ENCODE results near the gene FAM131C. TPM values are rescaled to one million over a fixed set of nuclear protein-coding genes. Genes with fewer than 3 reads are reported as not detected.
"Not testable (repeated sequence)": the region's sequence is repeated elsewhere in the genome, so short reads cannot be mapped to it uniquely, and the experiment has no call there.

The FAM131C gene
- total and polyA plus RNA-seq, 5 donors = 2.6 to 11.5 (median 4.5) TPM

- Histone ChIP-seq H3K4me1 (ENCODE audit: control insufficient read depth, insufficient read depth, low read length) (peaks cover 10% of the 10 kb centered on the region), H3K9me3 (ENCODE audit: control insufficient read depth, low read length) (no peaks in the 10 kb centered on the region), H3K27me3 (ENCODE audit: control insufficient read depth, insufficient read depth) (no peaks in the 10 kb centered on the region), H3K4me3 (ENCODE audit: low read length) (no peak overlapping the region), H3K27ac (ENCODE audit: low read length) (no peak overlapping the region)
- DNase-seq (no peak), ATAC-seq (no peak)
- WGBS = 59% methylated on average over 6 of the region's 6 CpGs
- intact Hi-C loops (cut with DNase I) = no loop called here
Measured at GRCh38 chr1:16067127-16067768, 6.2 kb downstream of the FAM131C start.

GRCh38 chr1:16066245-16066644 lies 7.2 kb downstream of the FAM131C start:
- no peak overlapping the region for H3K27ac ChIP-seq (ENCODE audit: low read length)
- H3K4me3 ChIP-seq (ENCODE audit: low read length) = no peak overlapping the region
- intact Hi-C loops (cut with DNase I) = no loop called here
- ATAC-seq (no peak), DNase-seq (no peak)
- 89% methylated on average over 4 of the region's 4 CpGs for WGBS
- H3K4me1 ChIP-seq (ENCODE audit: control insufficient read depth, insufficient read depth, low read length) = peaks cover 10% of the 10 kb centered on the region
- H3K27me3 ChIP-seq (ENCODE audit: control insufficient read depth, insufficient read depth) = no peaks in the 10 kb centered on the region
- H3K9me3 ChIP-seq (ENCODE audit: control insufficient read depth, low read length) = no peaks in the 10 kb centered on the region

- Histone ChIP-seq H3K4me3 (ENCODE audit: low read length) (no peak overlapping the region), H3K4me1 (ENCODE audit: control insufficient read depth, insufficient read depth, low read length) (peaks cover 10% of the 10 kb centered on the region), H3K27me3 (ENCODE audit: control insufficient read depth, insufficient read depth) (no peaks in the 10 kb centered on the region), H3K9me3 (ENCODE audit: control insufficient read depth, low read length) (no peaks in the 10 kb centered on the region), H3K27ac (ENCODE audit: low read length) (no peak overlapping the region)
- no peak for DNase-seq
- intact Hi-C loops (cut with DNase I) = no loop called here
- WGBS = 77% methylated on average over 8 of the region's 8 CpGs
- no peak for ATAC-seq
Measured at GRCh38 chr1:16065269-16065576, 8.2 kb downstream of the FAM131C start.

DNA sequence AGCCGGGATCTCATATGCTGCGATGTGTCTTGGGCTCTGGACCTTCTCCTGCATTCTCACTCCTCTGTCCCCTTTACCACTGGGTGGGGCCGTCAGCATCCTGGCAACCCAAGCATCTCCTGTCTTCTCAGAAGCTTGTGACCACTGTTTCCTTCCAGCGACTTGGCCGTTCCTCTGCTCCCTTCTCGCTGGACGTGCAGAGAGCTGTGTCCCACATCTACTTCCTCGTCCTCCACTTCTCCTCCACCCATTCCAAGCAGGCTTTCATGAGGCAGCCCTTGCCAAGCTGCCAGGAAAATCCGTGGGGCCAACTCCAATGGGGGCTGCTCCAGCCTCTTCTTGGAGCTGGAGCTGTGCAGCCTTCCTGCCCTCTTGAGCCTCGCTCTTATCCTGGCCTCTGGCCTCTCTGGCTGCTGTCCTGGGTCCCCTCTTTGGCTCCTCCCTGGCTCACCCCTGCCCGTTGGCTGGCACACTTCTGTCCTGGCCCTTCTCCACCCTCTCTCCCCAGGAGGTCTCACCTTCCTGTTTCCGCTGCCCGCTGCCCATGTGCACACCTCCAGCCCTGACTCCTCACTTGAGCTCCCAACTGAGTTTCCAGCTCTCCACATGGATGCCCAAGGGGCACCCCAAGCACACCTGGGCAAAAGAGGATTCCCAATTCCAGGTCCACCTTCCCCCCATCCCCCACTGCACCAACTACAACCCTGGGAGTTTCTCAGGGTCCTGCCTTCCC lies 8.7 kb downstream of the FAM131C start:
- ATAC-seq (no peak), DNase-seq (no peak)
- Histone ChIP-seq H3K9me3 (ENCODE audit: control insufficient read depth, low read length) (no peaks in the 10 kb centered on the region), H3K27ac (ENCODE audit: low read length) (no peak overlapping the region), H3K27me3 (ENCODE audit: control insufficient read depth, insufficient read depth) (no peaks in the 10 kb centered on the region), H3K4me1 (ENCODE audit: control insufficient read depth, insufficient read depth, low read length) (peaks cover 10% of the 10 kb centered on the region), H3K4me3 (ENCODE audit: low read length) (no peak overlapping the region)
- intact Hi-C loops (cut with DNase I) = no loop called here
- WGBS = 30% methylated on average over 13 of the region's 13 CpGs

GRCh38 chr1:16063921-16064320 lies 9.5 kb downstream of the FAM131C start:
- Histone ChIP-seq H3K4me3 (ENCODE audit: low read length) (no peak overlapping the region), H3K27me3 (ENCODE audit: control insufficient read depth, insufficient read depth) (no peaks in the 10 kb centered on the region), H3K9me3 (ENCODE audit: control insufficient read depth, low read length) (no peaks in the 10 kb centered on the region), H3K4me1 (ENCODE audit: control insufficient read depth, insufficient read depth, low read length) (peaks cover 10% of the 10 kb centered on the region), H3K27ac (ENCODE audit: low read length) (no peak overlapping the region)
- intact Hi-C loops (cut with DNase I) = no loop called here
- 47% methylated on average over 9 of the region's 9 CpGs for WGBS
- no peak for ATAC-seq
- no peak for DNase-seq

- ATAC-seq = no peak
- WGBS = 93% methylated on average over 15 of the region's 15 CpGs
- peaks cover 10% of the 10 kb centered on the region for H3K4me1 ChIP-seq (ENCODE audit: control insufficient read depth, insufficient read depth, low read length)
- H3K9me3 ChIP-seq (ENCODE audit: control insufficient read depth, low read length) = no peaks in the 10 kb centered on the region
- H3K27me3 ChIP-seq (ENCODE audit: control insufficient read depth, insufficient read depth) = no peaks in the 10 kb centered on the region
- no peak overlapping the region for H3K4me3 ChIP-seq (ENCODE audit: low read length)
- DNase-seq = no peak
- intact Hi-C loops (cut with DNase I) = no loop called here
- no peak overlapping the region for H3K27ac ChIP-seq (ENCODE audit: low read length)
Measured at GRCh38 chr1:16063226-16063829, 10.1 kb downstream of the FAM131C start.

- WGBS = 87% methylated on average over 9 of the region's 9 CpGs
- H3K27ac ChIP-seq (ENCODE audit: low read length); DNase-seq; H3K4me3 ChIP-seq (ENCODE audit: low read length); intact Hi-C loops (cut with DNase I); H3K27me3 ChIP-seq (ENCODE audit: control insufficient read depth, insufficient read depth); H3K9me3 ChIP-seq (ENCODE audit: control insufficient read depth, low read length); ATAC-seq; H3K4me1 ChIP-seq (ENCODE audit: control insufficient read depth, insufficient read depth, low read length): not testable (repeated sequence)
Measured at GRCh38 chr1:16062687-16063075, 10.8 kb downstream of the FAM131C start.

- ATAC-seq; H3K4me1 ChIP-seq (ENCODE audit: control insufficient read depth, insufficient read depth, low read length); H3K27ac ChIP-seq (ENCODE audit: low read length); intact Hi-C loops (cut with DNase I); DNase-seq; H3K9me3 ChIP-seq (ENCODE audit: control insufficient read depth, low read length); H3K27me3 ChIP-seq (ENCODE audit: control insufficient read depth, insufficient read depth); H3K4me3 ChIP-seq (ENCODE audit: low read length): not testable (repeated sequence)
- WGBS = 78% methylated on average over 18 of the region's 18 CpGs
Measured at GRCh38 chr1:16061989-16062686, 11.3 kb downstream of the FAM131C start.

DNA sequence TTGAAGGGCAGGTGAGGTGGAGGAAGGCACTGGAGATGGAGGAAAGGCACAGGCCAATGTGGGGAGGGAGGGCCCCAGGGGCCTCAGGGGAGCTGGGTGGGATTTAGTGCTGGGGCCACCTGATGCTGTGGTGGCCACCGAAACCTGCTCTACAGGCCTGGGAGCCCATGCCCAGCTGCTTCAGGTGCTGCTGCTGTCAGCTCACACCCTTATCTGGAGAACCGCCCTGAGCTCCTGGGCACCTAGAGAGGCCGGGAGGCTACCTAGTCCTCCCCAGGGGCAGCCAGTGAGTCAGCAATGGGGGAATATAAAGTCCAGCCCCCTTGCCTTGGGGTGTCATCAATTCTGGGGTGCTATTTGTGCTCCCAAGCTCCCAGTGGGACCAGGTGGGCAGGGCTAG lies 12.2 kb downstream of the FAM131C start:
- peaks cover 4% of the 10 kb centered on the region for H3K4me1 ChIP-seq (ENCODE audit: control insufficient read depth, insufficient read depth, low read length)
- H3K27me3 ChIP-seq (ENCODE audit: control insufficient read depth, insufficient read depth) = no peaks in the 10 kb centered on the region
- H3K4me3 ChIP-seq (ENCODE audit: low read length) = no peak overlapping the region
- no peak for ATAC-seq
- DNase-seq = no peak
- no peak overlapping the region for H3K27ac ChIP-seq (ENCODE audit: low read length)
- WGBS = 92% methylated on average over 3 of the region's 3 CpGs
- intact Hi-C loops (cut with DNase I) = no loop called here
- H3K9me3 ChIP-seq (ENCODE audit: control insufficient read depth, low read length) = no peaks in the 10 kb centered on the region

DNA sequence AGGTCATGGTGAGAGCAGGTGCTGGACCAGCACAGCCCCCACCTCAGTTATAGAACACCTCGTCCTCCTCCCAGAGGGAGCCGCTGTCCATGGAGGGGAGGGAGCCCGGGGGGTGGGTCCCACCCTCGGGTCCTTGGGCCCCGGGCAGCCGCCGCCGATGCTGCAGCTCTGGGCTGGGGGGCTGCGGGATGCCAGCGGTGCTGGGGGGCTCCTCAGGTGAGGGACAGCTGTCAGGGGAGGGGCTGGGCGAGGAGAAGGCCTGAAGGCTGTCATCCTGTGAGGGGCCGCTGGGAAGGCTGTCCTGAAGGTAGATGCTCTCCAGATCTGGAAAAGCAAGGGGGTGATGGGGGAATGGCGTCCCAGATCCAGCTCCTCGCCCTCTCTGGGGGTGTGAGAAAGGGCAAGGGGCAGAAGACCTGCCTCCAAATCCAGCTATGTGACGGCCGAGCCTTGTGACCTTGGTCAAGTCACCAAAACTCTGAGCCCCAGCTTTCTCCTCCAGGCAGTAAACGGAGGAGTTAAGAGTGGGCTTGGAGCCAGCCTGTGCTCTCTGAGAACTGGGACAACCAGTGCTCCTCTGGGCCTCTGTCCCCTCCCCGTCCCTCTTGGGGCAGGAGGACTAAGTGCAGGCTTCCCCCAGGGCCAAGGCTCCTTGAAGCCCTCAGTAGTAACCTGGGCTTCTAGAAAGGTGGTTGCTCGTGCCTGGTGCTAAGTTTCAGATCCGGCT lies 14.9 kb downstream of the FAM131C start:
- WGBS = 70% methylated on average over 15 of the region's 20 CpGs
- DNase-seq; H3K27me3 ChIP-seq (ENCODE audit: control insufficient read depth, insufficient read depth); H3K4me3 ChIP-seq (ENCODE audit: low read length); H3K4me1 ChIP-seq (ENCODE audit: control insufficient read depth, insufficient read depth, low read length); H3K9me3 ChIP-seq (ENCODE audit: control insufficient read depth, low read length); H3K27ac ChIP-seq (ENCODE audit: low read length): not testable (repeated sequence)
- intact Hi-C loops (cut with DNase I) = loop anchor here in 2 of 4 donors (5.0 kb wide), 1 partner anchor 51 kb away; no protein-coding TSS in a partner anchor
- ATAC-seq = peak in 1 of 2 donors; percentile 4
